DMS79 treated with DMSO at 0.1 percent for 48 hours (cell line): ENCODE results near the gene SRPK2.
"Not testable (repeated sequence)": the region's sequence is repeated elsewhere in the genome, so short reads cannot be mapped to it uniquely, and the experiment has no call there.

ENCODE experiments used
- DNase-seq: peaks from one replicate; lab custom pipeline; 2025; lab: John Stamatoyannopoulos, UW

The SRPK2 gene

GRCh38 chr7:105304040-105304895 is 84.5 kb downstream of the SRPK2 start:
- DNase-seq: no peak

DNA sequence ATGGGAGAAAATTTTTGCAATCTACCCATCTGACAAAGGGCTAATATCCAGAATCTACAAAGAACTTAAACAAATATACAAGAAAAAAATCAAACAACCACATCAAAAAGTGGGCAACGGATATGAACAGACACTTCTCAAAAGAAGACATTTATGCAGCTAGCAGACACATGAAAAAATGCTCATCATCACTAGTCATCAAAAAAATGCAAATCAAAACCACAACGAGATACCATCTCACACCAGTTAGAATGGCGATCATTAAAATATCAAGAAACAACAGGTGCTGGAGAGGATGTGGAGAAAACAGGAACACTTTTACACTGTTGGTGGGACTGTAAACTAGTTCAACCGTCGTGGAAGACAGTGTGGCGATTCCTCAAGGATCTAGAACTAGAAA is 88.1 kb downstream of the SRPK2 start:
- not testable (repeated sequence) for DNase-seq

GRCh38 chr7:105298439-105298894 is 90.3 kb downstream of the SRPK2 start:
- DNase-seq: no peak

DNA sequence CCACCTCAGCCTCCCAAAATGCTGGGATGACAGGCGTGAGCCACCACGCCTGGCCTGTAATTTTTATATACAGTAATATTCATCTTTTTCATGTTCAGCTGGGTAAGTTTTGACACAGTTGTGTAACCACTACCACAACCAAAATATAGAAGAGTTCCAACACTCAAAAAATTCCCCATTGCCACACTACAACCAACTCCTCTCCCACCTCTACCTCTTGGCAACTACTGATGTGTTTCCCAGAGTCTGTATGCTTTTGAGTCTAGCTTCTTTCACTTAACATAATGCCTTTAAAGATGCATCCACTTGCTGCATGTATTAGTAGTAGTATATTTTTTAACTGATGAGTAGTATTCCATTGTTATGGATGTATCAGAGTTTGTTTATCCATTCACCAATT is 90.7 kb downstream of the SRPK2 start:
- no peak for DNase-seq

GRCh38 chr7:105297309-105297708 is 91.4 kb downstream of the SRPK2 start:
- no peak for DNase-seq

- no peak for DNase-seq
Measured at GRCh38 chr7:105296491-105296890, 92.2 kb downstream of the SRPK2 start.

GRCh38 chr7:105295596-105296352 is 92.9 kb downstream of the SRPK2 start:
- DNase-seq: peak; percentile 20

DNA sequence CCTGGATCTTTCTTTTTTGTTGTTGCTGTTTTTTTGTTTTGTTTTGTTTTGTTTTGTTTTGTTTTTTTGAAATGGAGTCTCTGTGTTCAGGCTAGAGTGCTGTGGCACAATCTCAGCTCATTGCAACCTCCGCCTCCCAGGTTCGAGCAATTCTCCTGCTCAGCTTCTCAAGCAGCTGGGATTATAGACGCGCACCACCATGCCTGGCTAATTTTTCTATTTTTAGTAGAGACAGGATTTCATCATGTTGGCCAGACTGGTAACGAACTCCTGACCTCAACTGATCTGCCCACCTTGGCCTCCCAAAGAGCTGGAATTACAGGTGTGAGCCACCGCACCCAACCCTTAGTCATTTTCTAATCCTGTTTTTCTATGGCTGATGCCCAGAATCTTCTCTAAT is 94.2 kb downstream of the SRPK2 start:
- DNase-seq: not testable (repeated sequence)

DNA sequence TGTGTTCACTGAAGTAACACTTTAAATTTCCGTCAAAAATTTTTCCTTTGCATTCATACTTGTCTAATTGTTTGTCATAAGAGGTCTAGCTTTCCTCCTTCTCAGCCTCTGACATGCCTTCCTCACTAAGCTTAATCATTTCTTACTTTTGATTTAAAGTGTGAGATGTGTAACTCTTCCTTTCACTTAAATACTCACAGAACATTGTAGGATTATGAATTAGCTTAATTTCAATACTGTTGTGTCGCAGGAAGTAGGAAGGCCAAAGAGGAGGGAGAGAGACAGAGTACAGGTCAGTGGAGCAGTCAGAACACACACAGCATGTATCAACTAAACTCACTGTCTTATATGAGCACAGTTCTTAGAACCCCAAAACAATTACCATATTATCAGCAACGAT is 99.0 kb downstream of the SRPK2 start:
- no peak for DNase-seq

- no peak for DNase-seq
Measured at GRCh38 chr7:105286441-105286840, 102.3 kb downstream of the SRPK2 start.

- DNase-seq: no peak
Measured at GRCh38 chr7:105285118-105285874, 103.4 kb downstream of the SRPK2 start.

GRCh38 chr7:105284014-105284413 is 104.7 kb downstream of the SRPK2 start:
- DNase-seq: no peak

DNA sequence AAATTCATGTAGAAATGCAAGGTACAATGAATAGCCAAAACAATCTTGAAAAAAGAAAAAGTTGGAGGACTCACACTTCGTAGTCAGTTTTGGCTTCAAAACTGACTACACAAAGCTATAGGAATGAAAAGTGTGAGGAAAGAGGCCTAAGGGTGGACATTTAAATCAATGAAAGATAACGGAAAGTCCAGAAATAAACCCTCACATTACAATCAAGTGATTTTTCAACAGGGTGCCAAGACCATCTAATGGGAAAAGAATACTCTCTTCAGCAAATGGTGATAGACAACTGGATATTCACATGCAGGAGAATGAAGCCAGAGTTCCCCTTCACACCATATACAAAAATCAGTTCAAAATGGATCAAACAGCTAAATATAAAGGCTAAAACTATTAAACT is 106.8 kb downstream of the SRPK2 start:
- DNase-seq: no peak

- DNase-seq: no peak
Measured at GRCh38 chr7:105279688-105280007, 109.1 kb downstream of the SRPK2 start.

DNA sequence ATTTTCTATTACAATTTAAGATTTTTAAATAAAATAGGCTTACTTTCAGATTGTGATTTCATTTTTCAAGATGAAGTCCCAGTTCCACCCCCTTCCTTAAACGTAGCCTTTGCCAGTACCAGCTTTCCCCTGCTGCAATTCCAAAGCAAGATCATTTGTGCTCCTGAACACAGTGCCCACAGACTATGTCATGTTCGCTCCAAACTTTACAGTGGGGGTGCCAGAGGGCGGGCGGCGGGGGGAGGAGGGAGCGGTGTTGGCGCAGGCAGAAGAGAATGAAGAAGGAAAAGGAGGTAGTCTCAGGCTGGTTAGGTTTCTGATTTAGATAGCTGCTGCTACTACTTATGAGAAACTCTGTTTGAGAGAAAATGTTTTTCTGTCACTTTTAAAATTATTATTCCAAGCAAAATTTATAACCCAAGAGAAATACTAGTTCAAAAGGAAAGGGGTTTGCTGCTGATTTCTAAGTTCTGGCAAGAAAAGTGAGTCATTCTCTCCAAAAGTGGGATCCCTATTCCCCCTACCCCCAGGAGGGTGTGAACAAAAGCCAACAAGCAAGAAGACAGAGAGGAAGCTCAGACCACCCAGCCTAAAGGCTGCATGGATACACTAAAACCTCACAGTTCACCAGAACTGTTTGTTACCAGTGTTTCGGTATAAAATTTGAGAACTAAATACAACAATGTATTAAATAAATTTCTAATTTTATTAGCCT is 109.6 kb downstream of the SRPK2 start:
- no peak for DNase-seq

GRCh38 chr7:105278565-105278964 is 110.2 kb downstream of the SRPK2 start:
- no peak for DNase-seq

DNA sequence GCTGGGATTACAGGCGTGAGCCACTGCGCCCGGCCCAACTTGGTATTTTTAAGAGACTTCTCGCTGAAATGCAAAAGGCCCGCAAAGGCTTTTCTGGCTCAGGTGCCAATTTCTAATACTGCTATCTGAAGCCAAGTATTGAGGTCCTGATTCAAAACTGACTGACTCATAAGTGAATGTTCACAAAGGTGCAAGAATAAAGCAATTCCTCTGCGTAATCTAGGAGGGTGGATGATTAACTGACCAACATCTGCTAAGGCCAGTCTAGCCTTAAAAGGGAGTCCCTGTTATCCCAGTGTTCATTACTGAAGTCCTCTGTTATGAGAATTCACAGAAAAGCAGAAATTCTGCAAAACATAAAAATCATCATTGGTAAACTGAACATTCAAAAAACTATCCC is 111.4 kb downstream of the SRPK2 start:
- no peak for DNase-seq

DNA sequence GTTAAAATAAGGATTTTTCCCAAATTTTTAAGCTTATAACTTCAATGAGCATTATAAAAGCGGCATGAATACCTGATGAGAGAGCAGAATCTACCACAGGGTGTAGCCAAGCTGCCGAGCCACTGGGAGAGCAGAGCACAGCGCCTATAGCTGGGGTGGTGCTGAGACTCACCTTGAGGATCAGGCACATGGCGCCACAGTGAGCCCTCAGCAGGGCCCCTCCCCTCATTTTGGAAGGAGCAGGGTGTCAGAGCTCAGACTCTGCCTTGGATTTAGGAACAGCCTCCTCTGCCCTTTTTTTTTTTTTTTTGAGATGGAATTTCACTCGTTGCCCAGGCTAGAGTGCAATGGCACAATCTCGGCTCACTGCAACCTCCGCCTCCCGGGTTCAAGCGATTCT is 118.6 kb downstream of the SRPK2 start:
- no peak for DNase-seq

- DNase-seq: no peak
Measured at GRCh38 chr7:105269397-105269796, 119.3 kb downstream of the SRPK2 start.

GRCh38 chr7:105268511-105269392 is 120.0 kb downstream of the SRPK2 start:
- peak; percentile 88 for DNase-seq

GRCh38 chr7:105268056-105268455 is 120.7 kb downstream of the SRPK2 start:
- DNase-seq: no peak
